Caco-2 (cell line): Measurements from ENCODE around the gene MACROD2. TPM values are rescaled to one million over a fixed set of nuclear protein-coding genes. Genes with fewer than 3 reads are reported as not detected.

Experiments used
- BruUV-seq: library from RNA; stranded (reverse); fragments of 400-500 nt; replicated peaks from 2 replicates; lab custom pipeline; 2021; lab: Mats Ljungman, UMichigan
- CTCF ChIA-PET: fragments of 300-600 bp; sonication (Branson Sonifier 250); formaldehyde crosslinking; loops from one replicate; lab custom pipeline; 2022; ENCODE audit warnings: antibody characterized with exemption; lab: Charles Lee
- POLR2A ChIA-PET: fragments of 300-600 bp; sonication (Branson Sonifier 250); formaldehyde crosslinking; loops from one replicate; lab custom pipeline; 2022; ENCODE audit warnings: antibody characterized with exemption; lab: Charles Lee
- DNase-seq, 2 experiments: peaks; one replicate each; pipeline versions ENCODE4 v3.0.0 to v3.0.0-alpha.2; 2020 to 2022
- H3K27me3 ChIP-seq: replicated peaks from 2 replicates; pipeline ENCODE4 v1.6.0; 2011; ENCODE audit warnings: low read length; ENCODE audit not compliant: control insufficient read depth, insufficient read depth
- H3K36me3 ChIP-seq: 2 replicates; pipeline ENCODE4 v1.5.1; 2011; ENCODE audit warnings: low read length; ENCODE audit not compliant: control insufficient read depth, insufficient read depth
- H3K4me1 ChIP-seq: fragments of 250-450 bp; sonication (Bioruptor Pico); 2 replicates; pipeline ENCODE4 v1.5.1; 2020; ENCODE audit warnings: mild to moderate bottlenecking
- H3K4me3 ChIP-seq: 2 replicates; pipeline ENCODE4 v1.5.1; 2011; ENCODE audit warnings: low read depth, mild to moderate bottlenecking, control low read depth, low read length
- H3K9me3 ChIP-seq: fragments of 250-450 bp; sonication (Bioruptor Pico); 2 replicates; pipeline ENCODE4 v1.5.1; 2020; ENCODE audit warnings: mild to moderate bottlenecking, moderate library complexity
- H3K27ac Mint-ChIP-seq: one replicate; pipeline ENCODE4 v1.8.0; 2022; ENCODE audit warnings: mixed read lengths; ENCODE audit not compliant: unreplicated experiment
- H3K27me3 Mint-ChIP-seq: one replicate; pipeline ENCODE4 v1.8.0; 2022; ENCODE audit warnings: mixed read lengths; ENCODE audit not compliant: insufficient read depth, unreplicated experiment
- H3K36me3 Mint-ChIP-seq: one replicate; pipeline ENCODE4 v1.8.0; 2022; ENCODE audit warnings: mild to moderate bottlenecking, mixed read lengths; ENCODE audit not compliant: insufficient read depth, unreplicated experiment
- H3K4me1 Mint-ChIP-seq: one replicate; pipeline ENCODE4 v1.8.0; 2022; ENCODE audit warnings: low read depth, mixed read lengths; ENCODE audit not compliant: unreplicated experiment
- H3K4me3 Mint-ChIP-seq: one replicate; pipeline ENCODE4 v1.8.0; 2022; ENCODE audit warnings: mild to moderate bottlenecking, moderate library complexity, mixed read lengths; ENCODE audit not compliant: unreplicated experiment
- H3K9me3 Mint-ChIP-seq: one replicate; pipeline ENCODE4 v1.8.0; 2022; ENCODE audit warnings: mixed read lengths; ENCODE audit not compliant: unreplicated experiment
- intact Hi-C: fragments of 100-400 bp; cut with micrococcal nuclease; formaldehyde crosslinking; loops from one replicate; pipeline ENCODE4 v1.10.0; 2022; ENCODE audit not compliant: unreplicated experiment
- total RNA-seq: library from RNA; stranded (reverse); gene quantifications from 2 replicates; pipeline ENCODE4 v1.2.3, GENCODE V29; 2022
- TF ChIP-seq, protein P1 (sequence below), 2 experiments: fragments of 200-600 bp in 1 of 2; IDR thresholded peaks; 1 replicate in 1 of 2; 2 replicates in 1 of 2; pipeline versions ENCODE4 v1.5.1 to v1.8.0; 2011 to 2022; ENCODE audit warnings: antibody characterized with exemption in 1 of 2, control low read depth in 1 of 2, inconsistent platforms in 1 of 2, low read depth in 1 of 2, low read length in 1 of 2, mild to moderate bottlenecking in 1 of 2, moderate library complexity in 1 of 2; ENCODE audit not compliant: insufficient read depth in 1 of 2, severe bottlenecking in 1 of 2, unreplicated experiment in 1 of 2

Gene MACROD2
- total RNA-seq, 1 experiment from 2014 or later: 6.4 TPM

DNA sequence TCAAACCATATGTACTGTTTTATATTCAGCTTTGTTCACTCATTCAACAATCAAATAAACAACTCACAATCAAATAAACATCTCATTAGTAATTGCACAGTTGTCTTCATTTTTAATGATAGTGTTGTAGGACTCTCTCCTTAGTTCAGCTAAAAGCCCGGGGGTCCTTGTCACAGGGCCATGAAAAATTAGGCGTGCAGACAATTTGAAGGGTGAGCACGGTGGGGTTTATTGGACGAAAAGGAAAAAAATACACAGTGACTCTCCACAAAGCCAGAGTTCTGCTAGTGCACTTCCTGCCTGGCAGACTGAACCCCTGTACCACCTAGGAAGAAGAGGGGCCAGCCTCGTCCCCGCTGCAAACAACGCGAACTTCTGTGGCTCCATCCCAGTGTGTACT, 599.7 kb downstream of the MACROD2 start:
- TF ChIP-seq, protein P1, sequence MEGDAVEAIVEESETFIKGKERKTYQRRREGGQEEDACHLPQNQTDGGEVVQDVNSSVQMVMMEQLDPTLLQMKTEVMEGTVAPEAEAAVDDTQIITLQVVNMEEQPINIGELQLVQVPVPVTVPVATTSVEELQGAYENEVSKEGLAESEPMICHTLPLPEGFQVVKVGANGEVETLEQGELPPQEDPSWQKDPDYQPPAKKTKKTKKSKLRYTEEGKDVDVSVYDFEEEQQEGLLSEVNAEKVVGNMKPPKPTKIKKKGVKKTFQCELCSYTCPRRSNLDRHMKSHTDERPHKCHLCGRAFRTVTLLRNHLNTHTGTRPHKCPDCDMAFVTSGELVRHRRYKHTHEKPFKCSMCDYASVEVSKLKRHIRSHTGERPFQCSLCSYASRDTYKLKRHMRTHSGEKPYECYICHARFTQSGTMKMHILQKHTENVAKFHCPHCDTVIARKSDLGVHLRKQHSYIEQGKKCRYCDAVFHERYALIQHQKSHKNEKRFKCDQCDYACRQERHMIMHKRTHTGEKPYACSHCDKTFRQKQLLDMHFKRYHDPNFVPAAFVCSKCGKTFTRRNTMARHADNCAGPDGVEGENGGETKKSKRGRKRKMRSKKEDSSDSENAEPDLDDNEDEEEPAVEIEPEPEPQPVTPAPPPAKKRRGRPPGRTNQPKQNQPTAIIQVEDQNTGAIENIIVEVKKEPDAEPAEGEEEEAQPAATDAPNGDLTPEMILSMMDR (IDR thresholded peaks at IDR 0.05; ENCODE audit: insufficient read depth in 1 of 2, low read depth in 1 of 2, low read length in 1 of 2, severe bottlenecking in 1 of 2, unreplicated experiment in 1 of 2): no peak
- Mint-ChIP-seq H3K27me3 (no peaks in the 10 kb centered on the region), H3K4me1 (peaks cover 7% of the 10 kb centered on the region), H3K9me3 (no peaks in the 10 kb centered on the region), H3K27ac (no peak overlapping the region), H3K36me3 (no peaks in the 10 kb centered on the region), H3K4me3 (no peak overlapping the region)
- intact Hi-C loops: no loop called here
- CTCF ChIA-PET: no interaction called here
- POLR2A ChIA-PET: no interaction called here
- Histone ChIP-seq H3K4me3 (no peak overlapping the region), H3K36me3 (no peaks in the 10 kb centered on the region), H3K27me3 (no peaks in the 10 kb centered on the region), H3K4me1 (no peaks in the 10 kb centered on the region), H3K9me3 (no peaks in the 10 kb centered on the region)
- no TSS peak for BruUV-seq
- DNase-seq: no peak

DNA sequence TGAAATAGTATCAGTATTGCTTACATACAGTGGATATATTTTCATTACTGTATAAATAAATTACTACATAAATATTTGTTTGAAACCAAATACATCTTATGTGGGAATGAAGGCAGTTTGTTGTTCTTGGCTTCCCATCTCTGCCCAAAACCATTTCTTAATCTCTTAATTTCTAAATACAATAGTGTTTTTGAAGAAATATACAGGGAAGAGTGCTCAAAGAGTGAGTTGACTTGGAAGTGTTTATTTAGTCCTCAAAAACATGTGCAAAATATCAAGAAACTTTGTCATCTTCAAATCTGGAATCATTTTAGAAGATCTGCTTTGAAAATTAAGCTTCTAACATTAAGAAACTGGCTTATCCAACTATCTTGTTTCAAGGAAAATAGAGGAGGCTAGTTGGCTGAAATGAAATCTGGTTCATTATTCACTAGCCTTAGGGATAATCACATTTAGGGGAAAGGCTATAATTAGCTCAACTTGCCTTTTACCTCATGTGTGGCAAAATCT, 601.9 kb downstream of the MACROD2 start:
- no peaks in the 10 kb centered on the region for H3K36me3 Mint-ChIP-seq

DNA sequence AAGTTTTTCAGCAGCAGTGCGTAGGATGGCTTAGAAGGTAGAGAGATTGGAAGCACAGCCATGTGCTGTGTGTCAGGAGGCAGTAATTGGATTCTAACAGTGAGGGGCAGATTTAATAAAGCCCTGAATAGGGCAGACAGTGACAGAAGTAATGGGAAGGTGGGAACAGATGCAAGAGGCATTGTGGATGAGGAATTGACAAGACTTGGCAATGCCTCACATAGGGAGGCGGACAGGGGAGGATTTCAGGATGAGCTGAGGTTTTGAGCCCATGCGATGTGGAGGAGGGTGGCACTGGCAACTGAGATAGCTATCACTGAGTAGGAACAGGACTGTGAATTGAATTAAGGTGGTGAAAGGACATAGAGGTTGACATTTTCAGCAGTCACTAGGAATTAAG, 604.3 kb downstream of the MACROD2 start:
- Histone ChIP-seq H3K36me3 (no peaks in the 10 kb centered on the region), H3K4me3 (no peak overlapping the region), H3K9me3 (no peaks in the 10 kb centered on the region; the same call in 1 of the 2 replicates), H3K4me1 (no peaks in the 10 kb centered on the region), H3K27me3 (no peaks in the 10 kb centered on the region)
- no peaks in the 10 kb centered on the region for H3K36me3 Mint-ChIP-seq
- no peaks in the 10 kb centered on the region for H3K27me3 Mint-ChIP-seq
- H3K4me1 Mint-ChIP-seq: no peaks in the 10 kb centered on the region
- H3K4me3 Mint-ChIP-seq: no peak overlapping the region
- BruUV-seq: no TSS peak
- no peaks in the 10 kb centered on the region for H3K9me3 Mint-ChIP-seq
- no peak overlapping the region for H3K27ac Mint-ChIP-seq
- ChIA-PET CTCF (no interaction called here), POLR2A (no interaction called here)
- TF ChIP-seq, protein P1 (IDR thresholded peaks at IDR 0.05; ENCODE audit: insufficient read depth in 1 of 2, low read depth in 1 of 2, low read length in 1 of 2, severe bottlenecking in 1 of 2, unreplicated experiment in 1 of 2): no peak
- intact Hi-C loops: no loop called here
- DNase-seq: no peak

More for the DNA sequence above, 601.9 kb downstream of the MACROD2 start:
- Histone ChIP-seq H3K9me3 (no peaks in the 10 kb centered on the region; the same call in 1 of the 2 replicates), H3K4me1 (no peaks in the 10 kb centered on the region), H3K27me3 (no peaks in the 10 kb centered on the region), H3K36me3 (no peaks in the 10 kb centered on the region), H3K4me3 (no peak overlapping the region)
- Mint-ChIP-seq H3K27ac (no peak overlapping the region), H3K4me3 (no peak overlapping the region), H3K4me1 (no peaks in the 10 kb centered on the region), H3K27me3 (no peaks in the 10 kb centered on the region), H3K9me3 (no peaks in the 10 kb centered on the region)
- DNase-seq: no peak
- intact Hi-C loops: no loop called here
- BruUV-seq: no TSS peak
- ChIA-PET POLR2A (no interaction called here), CTCF (no interaction called here)
- TF ChIP-seq, protein P1 (IDR thresholded peaks at IDR 0.05; ENCODE audit: insufficient read depth in 1 of 2, low read depth in 1 of 2, low read length in 1 of 2, severe bottlenecking in 1 of 2, unreplicated experiment in 1 of 2): no peak
